Measurements from ENCODE around the gene C6orf52.
A peak's percentile ranks its signal among the peaks of the same experiment; 100 is the strongest.

Gene C6orf52

GRCh38 chr6:10740061-10740460 is 45.6 kb upstream of the C6orf52 start:
- Histone ChIP-seq H3K27ac (ENCODE audit: low read depth, low read length) (no peak overlapping the region), H3K18ac (ENCODE audit: low read length) (no peak overlapping the region), H3K23ac (ENCODE audit: low read length) (no peak overlapping the region), H3K4me2 (ENCODE audit: low read length) (no peak overlapping the region), H3K4me1 (ENCODE audit: control insufficient read depth in 1 of 2, insufficient read depth in 2 of 2, low read length in 2 of 2) (no peaks in the 10 kb centered on the region), H3K4ac (ENCODE audit: low read depth, low read length) (no peak overlapping the region), H2BK120ac (ENCODE audit: insufficient read depth, low read length, poor library complexity) (no peak overlapping the region), H3K9me3 (ENCODE audit: insufficient read depth, low read depth, low read length) (no peaks in the 10 kb centered on the region), H2AFZ (ENCODE audit: insufficient read depth, low read length, poor library complexity) (no peak overlapping the region), H3K14ac (ENCODE audit: low read length) (no peak overlapping the region), H3K79me2 (ENCODE audit: control insufficient read depth, insufficient read depth, low read length, poor library complexity) (no peaks in the 10 kb centered on the region), H3K36me3 (ENCODE audit: control insufficient read depth in 1 of 2, insufficient read depth in 2 of 2, low read length in 2 of 2) (peaks cover 8% of the 10 kb centered on the region in 2 experiments), H3K27me3 (ENCODE audit: insufficient read depth, low read length) (no peaks in the 10 kb centered on the region), H4K91ac (ENCODE audit: low read depth, low read length) (no peak overlapping the region), H2BK5ac (ENCODE audit: low read depth, low read length, poor library complexity) (no peak overlapping the region), H3K9ac (ENCODE audit: low read length) (no peak overlapping the region), H3K79me1 (ENCODE audit: low read length) (no peaks in the 10 kb centered on the region), H2AK5ac (ENCODE audit: low read length) (no peak overlapping the region), H4K12ac (ENCODE audit: low read depth, low read length) (no peak overlapping the region), H3K4me3 (ENCODE audit: low read depth, low read length) (no peak overlapping the region), H4K8ac (ENCODE audit: low read depth, low read length) (no peak overlapping the region), H2BK12ac (ENCODE audit: low read length) (no peak overlapping the region)
- no peak for DNase-seq

GRCh38 chr6:10736731-10737130 is 42.3 kb upstream of the C6orf52 start:
- Histone ChIP-seq H2AK5ac (ENCODE audit: low read length) (no peak overlapping the region), H4K8ac (ENCODE audit: low read depth, low read length) (no peak overlapping the region), H3K18ac (ENCODE audit: low read length) (no peak overlapping the region), H3K4me2 (ENCODE audit: low read length) (no peak overlapping the region), H3K36me3 (ENCODE audit: control insufficient read depth in 1 of 2, insufficient read depth in 2 of 2, low read length in 2 of 2) (peaks cover 8 to 9% of the 10 kb centered on the region in 2 experiments), H3K23ac (ENCODE audit: low read length) (no peak overlapping the region), H3K4me3 (ENCODE audit: low read depth, low read length) (no peak overlapping the region), H3K79me1 (ENCODE audit: low read length) (peaks cover 5% of the 10 kb centered on the region), H3K9me3 (ENCODE audit: insufficient read depth, low read depth, low read length) (no peaks in the 10 kb centered on the region), H2AFZ (ENCODE audit: insufficient read depth, low read length, poor library complexity) (no peak overlapping the region), H3K27me3 (ENCODE audit: insufficient read depth, low read length) (no peaks in the 10 kb centered on the region), H2BK12ac (ENCODE audit: low read length) (no peak overlapping the region), H3K79me2 (ENCODE audit: control insufficient read depth, insufficient read depth, low read length, poor library complexity) (no peaks in the 10 kb centered on the region), H2BK120ac (ENCODE audit: insufficient read depth, low read length, poor library complexity) (no peak overlapping the region), H3K9ac (ENCODE audit: low read length) (no peak overlapping the region), H3K14ac (ENCODE audit: low read length) (no peak overlapping the region), H3K4ac (ENCODE audit: low read depth, low read length) (no peak overlapping the region), H2BK5ac (ENCODE audit: low read depth, low read length, poor library complexity) (no peak overlapping the region), H4K12ac (ENCODE audit: low read depth, low read length) (no peak overlapping the region), H3K27ac (ENCODE audit: low read depth, low read length) (no peak overlapping the region), H4K91ac (ENCODE audit: low read depth, low read length) (no peak overlapping the region), H3K4me1 (ENCODE audit: control insufficient read depth in 1 of 2, insufficient read depth in 2 of 2, low read length in 2 of 2) (peaks cover 3 to 6% of the 10 kb centered on the region in 2 experiments)
- no peak for DNase-seq
- WGBS (ENCODE audit: extremely low coverage, insufficient coverage, insufficient read length): no CpG with 5 or more reads among the region's 2 CpGs

- Histone ChIP-seq H3K4me3 (ENCODE audit: low read depth, low read length) (no peak overlapping the region), H2BK5ac (ENCODE audit: low read depth, low read length, poor library complexity) (no peak overlapping the region), H3K4me1 (ENCODE audit: control insufficient read depth in 1 of 2, insufficient read depth in 2 of 2, low read length in 2 of 2) (peaks cover 3 to 6% of the 10 kb centered on the region in 2 experiments), H3K79me1 (ENCODE audit: low read length) (peaks cover 5% of the 10 kb centered on the region), H3K36me3 (ENCODE audit: control insufficient read depth in 1 of 2, insufficient read depth in 2 of 2, low read length in 2 of 2) (peaks cover 17 to 18% of the 10 kb centered on the region in 2 experiments), H3K14ac (ENCODE audit: low read length) (no peak overlapping the region), H3K18ac (ENCODE audit: low read length) (no peak overlapping the region), H3K27ac (ENCODE audit: low read depth, low read length) (no peak overlapping the region), H2BK12ac (ENCODE audit: low read length) (no peak overlapping the region), H3K23ac (ENCODE audit: low read length) (no peak overlapping the region), H3K79me2 (ENCODE audit: control insufficient read depth, insufficient read depth, low read length, poor library complexity) (no peaks in the 10 kb centered on the region), H2BK120ac (ENCODE audit: insufficient read depth, low read length, poor library complexity) (no peak overlapping the region), H4K91ac (ENCODE audit: low read depth, low read length) (no peak overlapping the region), H4K8ac (ENCODE audit: low read depth, low read length) (no peak overlapping the region), H3K4me2 (ENCODE audit: low read length) (no peak overlapping the region), H3K4ac (ENCODE audit: low read depth, low read length) (no peak overlapping the region), H4K12ac (ENCODE audit: low read depth, low read length) (no peak overlapping the region), H3K27me3 (ENCODE audit: insufficient read depth, low read length) (no peaks in the 10 kb centered on the region), H3K9ac (ENCODE audit: low read length) (no peak overlapping the region), H3K9me3 (ENCODE audit: insufficient read depth, low read depth, low read length) (no peaks in the 10 kb centered on the region), H2AFZ (ENCODE audit: insufficient read depth, low read length, poor library complexity) (no peak overlapping the region), H2AK5ac (ENCODE audit: low read length) (no peak overlapping the region)
- no CpG with 5 or more reads among the region's 3 CpGs for WGBS (ENCODE audit: extremely low coverage, insufficient coverage, insufficient read length)
- DNase-seq: peak; percentile 16 to 64
Measured at GRCh38 chr6:10733863-10734262, 39.4 kb upstream of the C6orf52 start.

GRCh38 chr6:10733151-10733715 is 38.8 kb upstream of the C6orf52 start:
- H3K14ac ChIP-seq (ENCODE audit: low read length): no peak overlapping the region
- H3K18ac ChIP-seq (ENCODE audit: low read length): no peak overlapping the region
- no peak for DNase-seq
- H3K27ac ChIP-seq (ENCODE audit: low read depth, low read length): no peak overlapping the region
- H3K36me3 ChIP-seq (ENCODE audit: control insufficient read depth in 1 of 2, insufficient read depth in 2 of 2, low read length in 2 of 2): peaks cover 20 to 21% of the 10 kb centered on the region in 2 experiments
- no peak overlapping the region for H2BK12ac ChIP-seq (ENCODE audit: low read length)
- no peak overlapping the region for H2BK120ac ChIP-seq (ENCODE audit: insufficient read depth, low read length, poor library complexity)
- no peaks in the 10 kb centered on the region for H3K79me2 ChIP-seq (ENCODE audit: control insufficient read depth, insufficient read depth, low read length, poor library complexity)
- peaks cover 1% of the 10 kb centered on the region for H3K9me3 ChIP-seq (ENCODE audit: insufficient read depth, low read depth, low read length)
- no peak overlapping the region for H2AK5ac ChIP-seq (ENCODE audit: low read length)
- no peak overlapping the region for H4K12ac ChIP-seq (ENCODE audit: low read depth, low read length)
- no peaks in the 10 kb centered on the region for H3K27me3 ChIP-seq (ENCODE audit: insufficient read depth, low read length)
- WGBS (ENCODE audit: extremely low coverage, insufficient coverage, insufficient read length): no CpG with 5 or more reads among the region's 17 CpGs
- H3K4me3 ChIP-seq (ENCODE audit: low read depth, low read length): no peak overlapping the region
- no peak overlapping the region for H2BK5ac ChIP-seq (ENCODE audit: low read depth, low read length, poor library complexity)
- H4K91ac ChIP-seq (ENCODE audit: low read depth, low read length): peak overlapping the region; percentile 4
- no peak overlapping the region for H3K4me2 ChIP-seq (ENCODE audit: low read length)
- H3K23ac ChIP-seq (ENCODE audit: low read length): no peak overlapping the region
- peaks cover 5% of the 10 kb centered on the region for H3K79me1 ChIP-seq (ENCODE audit: low read length)
- no peak overlapping the region for H3K9ac ChIP-seq (ENCODE audit: low read length)
- H3K4me1 ChIP-seq (ENCODE audit: control insufficient read depth in 1 of 2, insufficient read depth in 2 of 2, low read length in 2 of 2): peaks cover 3 to 6% of the 10 kb centered on the region in 2 experiments
- H3K4ac ChIP-seq (ENCODE audit: low read depth, low read length): no peak overlapping the region
- H4K8ac ChIP-seq (ENCODE audit: low read depth, low read length): no peak overlapping the region
- no peak overlapping the region for H2AFZ ChIP-seq (ENCODE audit: insufficient read depth, low read length, poor library complexity)

Measured in trophoblast cell (in vitro differentiated cells and primary cell).